ENCODE results near the gene FGF23. TPM values are rescaled to one million over a fixed set of nuclear protein-coding genes. Genes with fewer than 3 reads are reported as not detected.

FGF23 gene
- total RNA-seq, 1 donor = not detected

- no peak overlapping the region for H3K4me3 ChIP-seq (ENCODE audit: low read depth, low read length)
Observed at GRCh38 chr12:4402996-4403395, 23.5 kb upstream of the FGF23 start.

GRCh38 chr12:4401117-4401516, 21.6 kb upstream of the FGF23 start:
- no peak for DNase-seq (ENCODE audit: low read depth)
- H3K4me3 ChIP-seq (ENCODE audit: low read depth, low read length) = no peak overlapping the region
- no peak for TF ChIP-seq CTCF (IDR thresholded peaks at IDR 0.05; ENCODE audit: insufficient read depth, low read length)

More at GRCh38 chr12:4402996-4403395, 23.5 kb upstream of the FGF23 start:
- no peak for TF ChIP-seq CTCF (IDR thresholded peaks at IDR 0.05; ENCODE audit: insufficient read depth, low read length)
- no peak for DNase-seq (ENCODE audit: low read depth)

GRCh38 chr12:4395818-4396217, 16.3 kb upstream of the FGF23 start:
- TF ChIP-seq CTCF (IDR thresholded peaks at IDR 0.05; ENCODE audit: insufficient read depth, low read length) = no peak
- no peak overlapping the region for H3K4me3 ChIP-seq (ENCODE audit: low read depth, low read length)
- DNase-seq (ENCODE audit: low read depth) = no peak

GRCh38 chr12:4393211-4393610, 13.7 kb upstream of the FGF23 start:
- DNase-seq (ENCODE audit: low read depth) = no peak
- no peak for TF ChIP-seq CTCF (IDR thresholded peaks at IDR 0.05; ENCODE audit: insufficient read depth, low read length)
- no peak overlapping the region for H3K4me3 ChIP-seq (ENCODE audit: low read depth, low read length)

GRCh38 chr12:4392223-4392742, 12.8 kb upstream of the FGF23 start:
- H3K4me3 ChIP-seq (ENCODE audit: low read depth, low read length) = no peak overlapping the region
- no peak for DNase-seq (ENCODE audit: low read depth)
- TF ChIP-seq CTCF (IDR thresholded peaks at IDR 0.05; ENCODE audit: insufficient read depth, low read length) = no peak

GRCh38 chr12:4388662-4389061, 9.2 kb upstream of the FGF23 start:
- DNase-seq (ENCODE audit: low read depth) = no peak
- no peak for TF ChIP-seq CTCF (IDR thresholded peaks at IDR 0.05; ENCODE audit: insufficient read depth, low read length)
- H3K4me3 ChIP-seq (ENCODE audit: low read depth, low read length) = no peak overlapping the region

GRCh38 chr12:4388032-4388431, 8.5 kb upstream of the FGF23 start:
- no peak for TF ChIP-seq CTCF (IDR thresholded peaks at IDR 0.05; ENCODE audit: insufficient read depth, low read length)
- no peak for DNase-seq (ENCODE audit: low read depth)
- H3K4me3 ChIP-seq (ENCODE audit: low read depth, low read length) = no peak overlapping the region

Measured in fibroblast of the aortic adventitia (primary cell).